A673 (cell line): ENCODE measurements around the gene GTF3C1. TPM values are rescaled to one million over a fixed set of nuclear protein-coding genes. Genes with fewer than 3 reads are reported as not detected.
A peak's percentile ranks its signal among the peaks of the same experiment; 100 is the strongest.

Experiments used
- BruUV-seq: library from RNA; stranded (reverse); fragments of 400-500 nt; replicated peaks from 2 replicates; lab custom pipeline; 2021; lab: Mats Ljungman, UMichigan
- CTCF ChIA-PET: fragments of 300-600 bp; sonication (Branson Sonifier 250); formaldehyde crosslinking; loops from one replicate; lab custom pipeline; 2022; ENCODE audit warnings: antibody characterized with exemption; lab: Charles Lee
- POLR2A ChIA-PET: fragments of 300-600 bp; sonication (Branson Sonifier 250); formaldehyde crosslinking; loops from one replicate; lab custom pipeline; 2022; ENCODE audit warnings: antibody characterized with exemption; ENCODE audit not compliant: low non-redundant PET; lab: Charles Lee
- DNase-seq: peaks from one replicate; pipeline ENCODE4 v3.0.0-alpha.2; 2015; ENCODE audit warnings: low spot score
- H3K27ac ChIP-seq: fragments of 200-600 bp; sonication (generic); 2 replicates; pipeline ENCODE4 v1.5.1; 2016; ENCODE audit warnings: mixed run types, low read depth, mild to moderate bottlenecking, mixed read lengths, antibody characterized with exemption, low read length; ENCODE audit not compliant: poor library complexity, severe bottlenecking
- H3K27me3 ChIP-seq: fragments of 200-600 bp; sonication (generic); replicated peaks from 2 replicates; pipeline ENCODE4 v1.6.1; 2017; ENCODE audit warnings: mixed run types, low read depth, mild to moderate bottlenecking, mixed read lengths, antibody characterized with exemption, low read length; ENCODE audit not compliant: insufficient read depth, poor library complexity
- H3K36me3 ChIP-seq: fragments of 200-600 bp; sonication (generic); 2 replicates; pipeline ENCODE4 v1.6.1; 2016; ENCODE audit warnings: mixed run types, mild to moderate bottlenecking, mixed read lengths, antibody characterized with exemption, low read length; ENCODE audit not compliant: insufficient read depth, poor library complexity, severe bottlenecking
- H3K4me1 ChIP-seq: fragments of 200-600 bp; sonication (generic); 2 replicates; pipeline ENCODE4 v1.6.1; 2017; ENCODE audit warnings: mixed run types, mild to moderate bottlenecking, mixed read lengths, antibody characterized with exemption, low read length; ENCODE audit not compliant: insufficient read depth, poor library complexity, severe bottlenecking
- H3K4me3 ChIP-seq: fragments of 200-600 bp; sonication (generic); 2 replicates; pipeline ENCODE4 v1.5.1; 2016; ENCODE audit warnings: low read depth, mixed run types, mild to moderate bottlenecking, mixed read lengths, low read length; ENCODE audit not compliant: poor library complexity, severe bottlenecking
- H3K9me3 ChIP-seq: fragments of 200-600 bp; sonication (generic); 2 replicates; pipeline ENCODE4 v1.6.1; 2016; ENCODE audit warnings: mixed run types, low read depth, mild to moderate bottlenecking, mixed read lengths, antibody characterized with exemption, low read length; ENCODE audit not compliant: poor library complexity, severe bottlenecking
- CTCF ChIP-seq: fragments of 300-800, 200-600 bp; sonication (generic); conservative IDR thresholded peaks from 2 replicates; pipeline ENCODE4 v1.5.1; 2017; ENCODE audit warnings: low read depth, mild to moderate bottlenecking, antibody characterized with exemption, low read length, moderate library complexity, mixed read lengths
- EZH2 ChIP-seq: fragments of 200-600 bp; sonication (generic); IDR thresholded peaks from 2 replicates; pipeline ENCODE4 v1.6.1; 2017; ENCODE audit warnings: borderline replicate concordance, low read depth, mild to moderate bottlenecking, mixed read lengths, antibody characterized with exemption, low read length; ENCODE audit not compliant: poor library complexity, severe bottlenecking
- intact Hi-C: fragments of 100-400 bp; cut with micrococcal nuclease; formaldehyde crosslinking; loops from one replicate; pipeline ENCODE4 v1.10.0; 2022; ENCODE audit not compliant: unreplicated experiment
- total RNA-seq: library from RNA; stranded (reverse); gene quantifications from 2 replicates; pipeline ENCODE4 v1.2.3, GENCODE V29; 2021

GTF3C1 gene
- total RNA-seq, 1 experiment from 2014 or later: 94.2 TPM

- TF ChIP-seq CTCF: no peak
- no peak for TF ChIP-seq EZH2
- no peak overlapping the region for H3K27ac ChIP-seq
- no peak for DNase-seq
- no peaks in the 10 kb centered on the region for H3K4me1 ChIP-seq
- intact Hi-C loops: no loop called here
- CTCF ChIA-PET: no interaction called here
- peaks cover 71% of the 10 kb centered on the region for H3K36me3 ChIP-seq
- no peak overlapping the region for H3K4me3 ChIP-seq
- no peaks in the 10 kb centered on the region for H3K27me3 ChIP-seq
- H3K9me3 ChIP-seq: no peaks in the 10 kb centered on the region
- no TSS peak for BruUV-seq
- POLR2A ChIA-PET: no interaction called here
These were observed 51.5 kb downstream of the GTF3C1 start for GRCh38 chr16:27498031-27498825.

GRCh38 chr16:27495191-27495590, 54.5 kb downstream of the GTF3C1 start:
- H3K4me1 ChIP-seq: no peaks in the 10 kb centered on the region
- TF ChIP-seq EZH2 (no peak), CTCF (no peak)
- peaks cover 60% of the 10 kb centered on the region for H3K36me3 ChIP-seq
- intact Hi-C loops: no loop called here
- ChIA-PET CTCF (no interaction called here), POLR2A (no interaction called here)
- H3K27ac ChIP-seq: no peak overlapping the region
- no peaks in the 10 kb centered on the region for H3K9me3 ChIP-seq
- no peaks in the 10 kb centered on the region for H3K27me3 ChIP-seq
- no peak for DNase-seq
- H3K4me3 ChIP-seq: no peak overlapping the region
- BruUV-seq: no TSS peak

DNA sequence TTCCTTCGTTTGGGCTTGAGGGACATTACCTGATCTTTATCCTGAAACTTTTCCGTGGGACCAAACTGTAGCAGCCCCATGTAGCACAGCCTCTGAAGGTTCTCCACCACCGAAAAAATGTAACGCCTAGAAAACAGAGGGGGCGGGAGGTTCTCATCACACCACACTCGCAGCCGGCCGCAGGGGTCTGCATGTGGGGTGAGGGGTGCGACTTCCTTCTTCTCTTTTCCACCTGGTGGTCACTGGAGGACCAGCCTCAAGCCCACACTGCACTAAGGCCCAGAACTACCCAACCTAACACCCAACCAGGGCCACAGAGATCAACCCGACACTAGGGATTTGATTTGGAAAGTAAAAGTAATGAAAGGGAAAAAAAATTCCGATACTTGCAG, 57.1 kb downstream of the GTF3C1 start:
- POLR2A ChIA-PET: no interaction called here
- Histone ChIP-seq H3K36me3 (peaks cover 69% of the 10 kb centered on the region), H3K27me3 (no peaks in the 10 kb centered on the region), H3K27ac (peak overlapping the region; percentile 42), H3K4me3 (no peak overlapping the region), H3K9me3 (no peaks in the 10 kb centered on the region), H3K4me1 (no peaks in the 10 kb centered on the region)
- no TSS peak for BruUV-seq
- TF ChIP-seq EZH2: no peak
- TF ChIP-seq CTCF: no peak
- intact Hi-C loops: no loop called here
- CTCF ChIA-PET: no interaction called here
- DNase-seq: no peak
